Measurements from ENCODE around the gene TNFRSF12A.
A peak's percentile ranks its signal among the peaks of the same experiment; 100 is the strongest.
"Not testable (repeated sequence)": the region's sequence is repeated elsewhere in the genome, so short reads cannot be mapped to it uniquely, and the experiment has no call there.

Gene TNFRSF12A

DNA sequence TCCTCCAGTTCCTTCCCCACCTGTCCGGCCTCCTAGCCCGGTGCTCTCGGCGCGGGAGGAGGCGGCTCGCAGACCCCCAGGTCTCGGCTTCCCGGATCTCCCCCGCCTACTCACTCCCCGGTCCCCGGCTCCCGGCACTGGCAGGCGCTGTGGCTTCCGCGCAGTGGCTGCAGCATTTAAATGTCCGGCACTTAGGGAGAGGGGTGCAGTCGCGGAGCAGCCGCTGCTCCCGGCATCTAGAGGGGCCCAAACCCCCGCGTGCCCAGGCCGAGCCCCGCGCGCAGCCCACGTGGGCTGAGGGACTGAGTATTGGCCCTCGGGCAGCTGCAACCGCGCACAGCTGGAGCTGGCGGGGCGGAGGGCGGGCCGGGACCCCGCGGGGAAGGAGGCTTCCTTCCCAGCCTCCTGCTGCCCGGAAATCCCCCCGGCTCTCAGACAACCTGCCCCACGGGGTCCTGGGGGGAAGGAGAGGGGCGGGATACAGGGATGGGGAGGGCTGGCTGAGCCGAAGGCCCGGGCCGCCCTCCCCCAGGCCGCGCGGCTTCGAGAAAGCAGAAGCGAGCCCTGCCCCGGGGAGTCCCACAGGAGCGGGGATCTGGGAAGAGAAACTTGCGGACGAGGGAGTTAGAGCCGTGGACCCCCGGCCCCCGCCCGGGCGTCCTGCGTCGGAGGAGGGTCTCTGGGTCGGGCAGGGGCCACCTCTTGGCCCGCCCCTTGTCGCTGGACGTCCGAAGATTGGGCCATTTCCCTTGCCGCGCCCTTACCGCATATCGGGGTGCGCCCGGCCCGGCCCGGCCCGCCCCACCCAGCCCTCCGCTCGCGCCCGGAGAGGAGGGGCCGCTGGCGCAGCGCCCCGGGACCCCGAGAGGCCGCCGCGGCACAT is 25.8 kb downstream of the TNFRSF12A start, which contains the start of gene MMP25:
Gene MMP25, plus strand, starts transcription at position 804 of the 883 bp plus-strand sequence. CDS start 357 bp downstream, outside the sequence.
- no peak for DNase-seq (ENCODE audit: extremely low read depth in 1 of 2, low read depth in 1 of 2)

- no peak for DNase-seq (ENCODE audit: extremely low read depth in 1 of 2, low read depth in 1 of 2)
These were observed 26.6 kb downstream of the TNFRSF12A start for GRCh38 chr16:3046641-3047386.

DNA sequence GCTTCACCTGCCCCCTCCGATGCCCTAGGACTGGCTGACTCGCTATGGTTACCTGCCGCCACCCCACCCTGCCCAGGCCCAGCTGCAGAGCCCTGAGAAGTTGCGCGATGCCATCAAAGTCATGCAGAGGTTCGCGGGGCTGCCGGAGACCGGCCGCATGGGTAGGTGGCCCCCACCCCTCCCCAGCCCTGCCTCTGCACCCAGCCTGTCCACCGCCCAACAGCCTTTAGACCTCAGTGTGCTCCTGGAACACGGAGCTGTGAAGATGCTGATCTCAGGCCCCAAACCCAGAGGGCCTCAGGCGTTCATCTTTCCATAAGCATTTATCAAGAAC is 27.2 kb downstream of the TNFRSF12A start:
- DNase-seq (ENCODE audit: extremely low read depth in 1 of 2, low read depth in 1 of 2), result no peak

- no peak for DNase-seq (ENCODE audit: extremely low read depth in 1 of 2, low read depth in 1 of 2)
These were observed 29.8 kb downstream of the TNFRSF12A start for GRCh38 chr16:3049921-3050481.

- no peak for DNase-seq (ENCODE audit: extremely low read depth in 1 of 2, low read depth in 1 of 2)
These were observed 30.3 kb downstream of the TNFRSF12A start for GRCh38 chr16:3050487-3050886.

DNA sequence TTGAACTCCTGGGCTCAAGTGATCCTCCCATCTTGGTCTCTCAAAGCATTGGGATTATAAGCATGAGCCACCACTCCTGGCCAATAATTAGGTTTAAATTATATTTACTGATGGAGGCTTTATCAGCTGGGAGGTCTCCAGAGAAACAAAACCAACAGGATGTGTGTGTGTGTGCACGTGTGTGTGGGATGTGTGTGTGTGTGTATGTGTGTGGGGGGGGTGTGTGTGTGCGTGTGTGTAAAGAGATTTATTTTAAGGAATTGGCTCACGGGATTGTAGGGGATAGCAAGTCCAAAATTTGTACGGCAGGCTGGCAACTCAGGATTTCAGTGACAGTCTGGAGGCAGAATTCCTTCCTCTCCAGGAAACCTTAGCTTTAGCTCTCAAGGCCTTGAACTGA is 30.8 kb downstream of the TNFRSF12A start:
- no peak for DNase-seq (ENCODE audit: extremely low read depth in 1 of 2, low read depth in 1 of 2)

- no peak for DNase-seq (ENCODE audit: extremely low read depth in 1 of 2, low read depth in 1 of 2)
These were observed 31.3 kb downstream of the TNFRSF12A start for GRCh38 chr16:3051494-3051893.

- not testable (repeated sequence) for DNase-seq (ENCODE audit: extremely low read depth in 1 of 2, low read depth in 1 of 2)
These were observed 32.6 kb downstream of the TNFRSF12A start for GRCh38 chr16:3052571-3053329.

GRCh38 chr16:3053330-3053710 is 33.2 kb downstream of the TNFRSF12A start:
- DNase-seq (ENCODE audit: extremely low read depth in 1 of 2, low read depth in 1 of 2), result not testable (repeated sequence)

DNA sequence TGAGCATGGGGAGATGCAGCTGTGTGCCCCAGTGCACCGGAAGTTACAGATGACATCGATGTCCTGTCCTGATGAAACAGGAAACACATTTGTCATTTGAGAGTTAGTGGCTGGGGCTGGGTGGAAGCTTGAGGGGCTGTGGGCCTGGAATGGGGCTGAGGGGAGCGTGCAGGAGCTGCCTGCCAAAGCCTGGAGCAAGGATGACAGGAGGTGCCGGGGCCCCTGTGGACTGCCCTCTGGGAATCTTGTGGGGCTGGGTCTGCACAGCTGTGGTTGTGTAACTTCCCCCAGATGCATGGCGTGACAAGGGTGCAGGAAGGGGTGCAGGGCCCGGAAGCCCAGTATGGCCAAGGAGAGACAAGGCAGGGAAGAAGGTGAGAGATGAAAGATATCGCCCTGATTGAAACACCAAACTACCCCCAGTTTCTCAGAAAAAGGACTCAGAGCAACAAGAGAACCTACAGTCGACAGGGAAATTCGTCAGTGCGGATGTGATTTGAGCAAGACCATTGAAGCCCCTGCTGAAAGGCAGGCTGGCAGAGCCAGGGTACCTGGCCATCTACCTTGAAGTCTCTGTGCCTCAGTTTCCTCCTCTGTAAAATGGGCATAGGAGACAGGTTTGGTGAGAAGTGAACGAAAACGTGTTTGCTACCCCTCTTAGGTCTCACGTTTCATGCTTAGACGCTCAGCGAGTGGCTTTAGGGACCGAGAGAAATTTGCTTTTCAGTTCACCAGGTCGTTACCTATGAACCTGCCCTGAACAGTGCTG is 35.0 kb downstream of the TNFRSF12A start:
- no peak for DNase-seq (ENCODE audit: extremely low read depth in 1 of 2, low read depth in 1 of 2)

GRCh38 chr16:3055734-3056115 is 35.6 kb downstream of the TNFRSF12A start:
- not testable (repeated sequence) for DNase-seq (ENCODE audit: extremely low read depth in 1 of 2, low read depth in 1 of 2)

- no peak for DNase-seq (ENCODE audit: extremely low read depth in 1 of 2, low read depth in 1 of 2)
These were observed 36.4 kb downstream of the TNFRSF12A start for GRCh38 chr16:3056336-3057180.

- DNase-seq (ENCODE audit: extremely low read depth in 1 of 2, low read depth in 1 of 2), result no peak
These were observed 37.3 kb downstream of the TNFRSF12A start for GRCh38 chr16:3057181-3058138.

GRCh38 chr16:3058139-3059030 is 38.2 kb downstream of the TNFRSF12A start:
- no peak for DNase-seq (ENCODE audit: extremely low read depth in 1 of 2, low read depth in 1 of 2)

GRCh38 chr16:3059041-3059722 is 39.0 kb downstream of the TNFRSF12A start:
- peak; percentile 77 to 82 for DNase-seq (ENCODE audit: extremely low read depth in 1 of 2, low read depth in 1 of 2)

DNA sequence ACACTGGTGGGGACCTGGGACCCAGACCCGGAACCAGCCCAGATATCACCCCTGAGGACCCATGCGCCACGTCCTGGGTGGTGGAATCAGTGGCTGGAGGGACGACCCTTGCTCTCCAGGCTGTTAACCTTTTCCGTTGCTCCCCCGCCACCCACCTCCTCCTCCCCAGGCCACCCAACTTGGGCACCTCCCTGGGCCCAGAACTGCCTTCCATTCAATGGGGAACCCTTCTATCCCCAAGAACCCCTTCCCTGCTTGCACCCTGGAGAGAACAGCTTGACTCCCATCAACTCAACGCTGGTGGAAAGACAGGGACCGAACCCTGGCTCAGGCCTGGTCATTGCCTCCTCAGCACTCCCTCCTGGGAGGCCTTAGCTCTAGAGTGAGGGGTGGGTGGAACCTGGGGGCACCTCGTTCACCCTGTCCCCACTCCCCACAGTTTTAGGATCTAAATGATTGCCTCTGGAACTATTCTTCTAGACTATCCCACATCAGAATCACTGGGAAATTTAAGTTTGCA is 39.6 kb downstream of the TNFRSF12A start:
- DNase-seq (ENCODE audit: extremely low read depth in 1 of 2, low read depth in 1 of 2), result no peak

Data from stimulated activated CD8-positive, alpha-beta memory T cell treated with anti-CD3 and anti-CD28 coated beads, Interleukin-7, amount 100 ng/mL, for 48 hours (primary cell).